ENCODE data around the gene PRPSAP1.

The PRPSAP1 gene

GRCh38 chr17:76261421-76262215 is 92.1 kb downstream of the PRPSAP1 start:
- DNase-seq (ENCODE audit: low spot score) = peak; percentile 68
- TF ChIP-seq CTCF (IDR thresholded peaks at IDR 0.05; ENCODE audit: extremely low read depth, insufficient read depth, missing control alignments) = no peak
- in situ Hi-C loops (cut with MboI; ENCODE audit: low pct_unique_long_range_greater_than_20kb, low sequenced_read_pairs, unreplicated experiment) = loop anchor here (5.0 kb wide), 1 partner anchor 74 kb away; no protein-coding TSS in a partner anchor

DNA sequence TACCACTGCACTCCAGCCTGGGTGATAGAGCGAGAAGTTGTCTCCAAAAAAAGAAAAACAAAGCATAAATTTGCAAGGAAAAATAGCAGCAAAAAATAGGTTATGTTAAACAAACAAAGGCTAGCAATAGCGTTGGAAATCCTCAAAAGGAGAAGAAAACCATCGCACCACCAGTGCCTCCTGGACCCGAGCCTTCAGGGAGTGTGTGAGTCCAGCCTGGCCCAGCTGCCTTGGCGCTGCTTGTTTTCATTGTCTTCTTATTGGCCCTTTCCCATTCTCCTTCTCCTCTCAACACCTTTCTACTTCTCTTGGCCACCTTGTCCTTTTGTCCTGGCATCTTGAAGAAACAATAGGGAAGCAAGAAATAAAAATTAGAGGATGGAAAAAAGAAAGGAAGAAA is 93.0 kb downstream of the PRPSAP1 start:
- in situ Hi-C loops (cut with MboI; ENCODE audit: low pct_unique_long_range_greater_than_20kb, low sequenced_read_pairs, unreplicated experiment) = loop anchor here (5.0 kb wide), 1 partner anchor 73 kb away; no protein-coding TSS in a partner anchor
- no peak for TF ChIP-seq CTCF (IDR thresholded peaks at IDR 0.05; ENCODE audit: extremely low read depth, insufficient read depth, missing control alignments)
- DNase-seq (ENCODE audit: low spot score) = no peak

GRCh38 chr17:76260220-76260619 is 93.5 kb downstream of the PRPSAP1 start:
- no peak for DNase-seq (ENCODE audit: low spot score)
- TF ChIP-seq CTCF (IDR thresholded peaks at IDR 0.05; ENCODE audit: extremely low read depth, insufficient read depth, missing control alignments) = no peak
- in situ Hi-C loops (cut with MboI; ENCODE audit: low pct_unique_long_range_greater_than_20kb, low sequenced_read_pairs, unreplicated experiment) = loop anchor here (5.0 kb wide), 1 partner anchor 73 kb away; no protein-coding TSS in a partner anchor

All from GM13977 (cell line).